Keratinocyte (primary cell): ENCODE measurements around the gene MRM2. TPM values are rescaled to one million over a fixed set of nuclear protein-coding genes. Genes with fewer than 3 reads are reported as not detected.

ENCODE experiments used
- DNase-seq: peaks from one replicate; pipeline ENCODE4 v3.0.0-alpha.2; 2011; ENCODE audit warnings: low read depth, missing footprints, low spot score
- FAIRE-seq: peaks from 2 replicates; lab custom pipeline; 2011; peaks lifted over from hg19 to GRCh38; lab: Jason Lieb, UNC
- H2AFZ ChIP-seq: 2 replicates; pipeline ENCODE4 v1.6.0; 2012; ENCODE audit warnings: low read length, control low read depth, inconsistent platforms; ENCODE audit not compliant: control insufficient read depth
- H3K27ac ChIP-seq: 2 replicates; pipeline ENCODE4 v1.5.1; 2011; ENCODE audit warnings: low read length; ENCODE audit not compliant: control insufficient read depth, insufficient read depth
- H3K27me3 ChIP-seq: 3 replicates; pipeline ENCODE4 v1.6.0; 2011; ENCODE audit warnings: low read length; ENCODE audit not compliant: control insufficient read depth, insufficient read depth; ENCODE audit errors: extremely low read depth
- H3K36me3 ChIP-seq, 2 experiments: 2 replicates in 1 of 2; 3 replicates in 1 of 2; pipeline ENCODE4 v1.5.1; 2011; ENCODE audit warnings: low read length in 2 of 2, mild to moderate bottlenecking in 1 of 2; ENCODE audit not compliant: control insufficient read depth in 2 of 2, insufficient read depth in 2 of 2; ENCODE audit errors: extremely low read depth in 1 of 2
- H3K4me1 ChIP-seq: 3 replicates; pipeline ENCODE4 v1.5.1; 2011; ENCODE audit warnings: low read length; ENCODE audit not compliant: control insufficient read depth, insufficient read depth; ENCODE audit errors: extremely low read depth
- H3K4me2 ChIP-seq: 3 replicates; pipeline ENCODE4 v1.6.0; 2011; ENCODE audit warnings: low read depth, low read length; ENCODE audit not compliant: control insufficient read depth, insufficient read depth; ENCODE audit errors: extremely low read depth
- H3K4me3 ChIP-seq, 3 experiments: fragments of 200-600 bp in 1 of 3; sonication (generic) in 1 of 3; 2 replicates in 2 of 3; 3 replicates in 1 of 3; pipeline ENCODE4 v1.5.1; 2011 to 2016; ENCODE audit warnings: low read length in 3 of 3, mild to moderate bottlenecking in 3 of 3, control low read depth in 2 of 3, inconsistent platforms in 1 of 3, low read depth in 1 of 3, mixed read lengths in 1 of 3, mixed run types in 1 of 3, moderate library complexity in 1 of 3; ENCODE audit not compliant: control insufficient read depth in 2 of 3, insufficient read depth in 2 of 3; ENCODE audit errors: extremely low read depth in 1 of 3
- H3K79me2 ChIP-seq: 2 replicates; pipeline ENCODE4 v1.6.0; 2012; ENCODE audit warnings: low read length; ENCODE audit not compliant: control insufficient read depth, insufficient read depth
- H3K9ac ChIP-seq: 3 replicates; pipeline ENCODE4 v1.6.0; 2011; ENCODE audit warnings: low read length; ENCODE audit not compliant: control insufficient read depth, insufficient read depth; ENCODE audit errors: extremely low read depth
- H3K9me1 ChIP-seq: 3 replicates; pipeline ENCODE4 v1.6.0; 2011; ENCODE audit warnings: low read length; ENCODE audit not compliant: control insufficient read depth, insufficient read depth; ENCODE audit errors: extremely low read depth
- H3K9me3 ChIP-seq: 2 replicates; pipeline ENCODE4 v1.5.1; 2012; ENCODE audit warnings: low read depth, low read length; ENCODE audit not compliant: control insufficient read depth
- H4K20me1 ChIP-seq: 3 replicates; pipeline ENCODE4 v1.6.0; 2011; ENCODE audit warnings: low read length; ENCODE audit not compliant: control insufficient read depth, insufficient read depth; ENCODE audit errors: extremely low read depth
- EZH2 ChIP-seq: IDR thresholded peaks from one replicate; pipeline ENCODE4 v1.6.1; 2012; ENCODE audit warnings: inconsistent platforms, mild to moderate bottlenecking, low read length, moderate library complexity
- dilution Hi-C: fragments of 300-500 bp; cut with MboI; formaldehyde crosslinking; loops from one replicate; pipeline ENCODE4 v1.7.0; 2020; ENCODE audit warnings: low sequenced_read_pairs; ENCODE audit not compliant: extremely low pct_ligation_motif_present
- polyA plus RNA-seq, 5 experiments: library from polyadenylated mRNA; depleted of rRNA in 3 of 5; stranded (reverse) in 3 of 5; stranded (forward) in 1 of 5; unstranded in 1 of 5; fragments of >200 nt; gene quantifications; 1 replicate in 1 of 5; 2 replicates in 3 of 5; 3 replicates in 1 of 5; pipeline versions ENCODE4 v1.2.1 to v1.2.3, GENCODE V29; 2011 to 2012; ENCODE audit warnings: missing spikeins in 2 of 5, low read depth in 1 of 5, low replicate concordance in 1 of 5
- TF ChIP-seq, protein P1 (sequence below), 3 experiments: IDR thresholded peaks in 1 of 3; conservative IDR thresholded peaks in 1 of 3; optimal IDR thresholded peaks in 1 of 3; 2 replicates in 2 of 3; 3 replicates in 1 of 3; pipeline versions ENCODE3 to v1.5.1; 2011; ENCODE audit warnings: low read length in 3 of 3, mild to moderate bottlenecking in 3 of 3, moderate library complexity in 2 of 3, control low read depth in 1 of 3, inconsistent platforms in 1 of 3; ENCODE audit not compliant: insufficient read depth in 2 of 3; ENCODE audit errors: extremely low read depth in 1 of 3

MRM2 gene
- polyA plus RNA-seq, 1 donor (not counting 4 experiments of a cell fraction or from before 2014, with no cell fraction given): 21.5 TPM

GRCh38 chr7:2279896-2280295 is 37.9 kb upstream of the MRM2 start:
- dilution Hi-C loops: no loop called here
- Histone ChIP-seq H3K4me3 (no peak overlapping the region), H3K4me1 (no peaks in the 10 kb centered on the region), H3K9ac (no peak overlapping the region), H4K20me1 (no peaks in the 10 kb centered on the region), H3K9me1 (no peaks in the 10 kb centered on the region), H3K9me3 (no peaks in the 10 kb centered on the region), H3K36me3 (peaks cover 0 to 1% of the 10 kb centered on the region in 2 experiments), H3K4me2 (no peak overlapping the region), H3K79me2 (no peaks in the 10 kb centered on the region), H3K27me3 (no peaks in the 10 kb centered on the region), H2AFZ (no peak overlapping the region), H3K27ac (no peak overlapping the region)
- TF ChIP-seq, protein P1, sequence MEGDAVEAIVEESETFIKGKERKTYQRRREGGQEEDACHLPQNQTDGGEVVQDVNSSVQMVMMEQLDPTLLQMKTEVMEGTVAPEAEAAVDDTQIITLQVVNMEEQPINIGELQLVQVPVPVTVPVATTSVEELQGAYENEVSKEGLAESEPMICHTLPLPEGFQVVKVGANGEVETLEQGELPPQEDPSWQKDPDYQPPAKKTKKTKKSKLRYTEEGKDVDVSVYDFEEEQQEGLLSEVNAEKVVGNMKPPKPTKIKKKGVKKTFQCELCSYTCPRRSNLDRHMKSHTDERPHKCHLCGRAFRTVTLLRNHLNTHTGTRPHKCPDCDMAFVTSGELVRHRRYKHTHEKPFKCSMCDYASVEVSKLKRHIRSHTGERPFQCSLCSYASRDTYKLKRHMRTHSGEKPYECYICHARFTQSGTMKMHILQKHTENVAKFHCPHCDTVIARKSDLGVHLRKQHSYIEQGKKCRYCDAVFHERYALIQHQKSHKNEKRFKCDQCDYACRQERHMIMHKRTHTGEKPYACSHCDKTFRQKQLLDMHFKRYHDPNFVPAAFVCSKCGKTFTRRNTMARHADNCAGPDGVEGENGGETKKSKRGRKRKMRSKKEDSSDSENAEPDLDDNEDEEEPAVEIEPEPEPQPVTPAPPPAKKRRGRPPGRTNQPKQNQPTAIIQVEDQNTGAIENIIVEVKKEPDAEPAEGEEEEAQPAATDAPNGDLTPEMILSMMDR (optimal IDR thresholded peaks at IDR 0.05 in 1 of 3, IDR thresholded peaks at IDR 0.05 in 1 of 3, conservative IDR thresholded peaks at IDR 0.05 in 1 of 3; ENCODE audit: extremely low read depth in 1 of 3, insufficient read depth in 2 of 3, low read length in 3 of 3): no peak
- no peak for TF ChIP-seq EZH2
- DNase-seq: no peak
- FAIRE-seq: no peak

GRCh38 chr7:2278026-2278425 is 36.0 kb upstream of the MRM2 start:
- H3K79me2 ChIP-seq: no peaks in the 10 kb centered on the region
- H3K9ac ChIP-seq: no peak overlapping the region
- no peaks in the 10 kb centered on the region for H4K20me1 ChIP-seq
- no peak overlapping the region for H3K4me2 ChIP-seq
- H3K27me3 ChIP-seq: no peaks in the 10 kb centered on the region
- no peaks in the 10 kb centered on the region for H3K4me1 ChIP-seq
- H2AFZ ChIP-seq: no peak overlapping the region
- H3K4me3 ChIP-seq: no peak overlapping the region
- TF ChIP-seq, protein P1 (optimal IDR thresholded peaks at IDR 0.05 in 1 of 3, IDR thresholded peaks at IDR 0.05 in 1 of 3, conservative IDR thresholded peaks at IDR 0.05 in 1 of 3; ENCODE audit: extremely low read depth in 1 of 3, insufficient read depth in 2 of 3, low read length in 3 of 3): no peak
- no peak for TF ChIP-seq EZH2
- no peaks in the 10 kb centered on the region for H3K9me3 ChIP-seq
- no peaks in the 10 kb centered on the region for H3K9me1 ChIP-seq
- FAIRE-seq: no peak
- H3K36me3 ChIP-seq: peaks cover 0 to 5% of the 10 kb centered on the region in 2 experiments
- no peak for DNase-seq
- no peak overlapping the region for H3K27ac ChIP-seq
- dilution Hi-C loops: no loop called here
